GM18507 (cell line): Measurements from ENCODE around the gene C21orf58.

Source experiments
- DNase-seq: peaks from one replicate; pipeline ENCODE4 v3.0.0; 2011; ENCODE audit warnings: low read depth; ENCODE audit not compliant: insufficient read length; ENCODE audit errors: extremely low spot score
- FAIRE-seq: peaks from 2 replicates; lab custom pipeline; 2011; peaks lifted over from hg19 to GRCh38; lab: Jason Lieb, UNC

Gene C21orf58

DNA sequence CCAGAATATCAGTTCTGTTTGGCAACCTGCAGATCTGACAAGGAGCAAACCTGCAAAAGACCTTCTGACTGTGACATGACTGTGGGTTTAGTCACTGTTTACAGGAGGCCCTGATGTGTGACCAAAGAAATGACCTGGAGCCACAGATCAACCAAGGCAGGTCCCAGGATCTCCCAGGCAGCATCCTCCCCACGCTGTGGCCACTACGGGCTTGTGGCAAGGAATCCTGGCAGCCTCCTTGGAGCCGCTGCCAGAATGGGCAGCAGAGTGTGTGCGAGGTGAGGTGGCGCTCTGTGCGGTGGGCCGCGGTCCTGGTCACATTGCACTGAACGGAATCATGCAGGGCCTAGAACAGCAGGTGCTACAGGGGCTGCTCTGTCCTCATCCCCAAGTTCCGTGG, 54.2 kb downstream of the C21orf58 start:
- DNase-seq (no peak), FAIRE-seq (no peak)

DNA sequence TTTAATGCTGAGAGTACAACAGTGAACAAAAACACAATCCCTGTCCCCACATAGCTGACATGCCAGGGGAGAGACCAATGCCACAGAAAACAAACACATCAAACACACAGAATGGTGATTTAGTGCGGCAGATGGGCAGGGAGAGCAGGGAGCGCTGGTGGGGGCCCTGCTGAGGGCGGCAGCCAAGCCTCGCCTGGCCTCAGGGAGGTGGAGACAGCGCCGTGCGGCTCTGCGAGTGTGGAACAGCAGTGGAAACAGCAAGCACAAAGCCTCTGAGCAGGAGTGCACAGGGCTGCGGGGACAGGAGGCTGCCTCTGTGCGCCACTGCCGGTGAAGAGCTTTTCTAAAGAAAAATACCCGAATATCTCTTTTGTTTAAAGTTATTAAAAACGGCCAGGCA, 55.3 kb downstream of the C21orf58 start:
- no peak for FAIRE-seq
- no peak for DNase-seq

DNA sequence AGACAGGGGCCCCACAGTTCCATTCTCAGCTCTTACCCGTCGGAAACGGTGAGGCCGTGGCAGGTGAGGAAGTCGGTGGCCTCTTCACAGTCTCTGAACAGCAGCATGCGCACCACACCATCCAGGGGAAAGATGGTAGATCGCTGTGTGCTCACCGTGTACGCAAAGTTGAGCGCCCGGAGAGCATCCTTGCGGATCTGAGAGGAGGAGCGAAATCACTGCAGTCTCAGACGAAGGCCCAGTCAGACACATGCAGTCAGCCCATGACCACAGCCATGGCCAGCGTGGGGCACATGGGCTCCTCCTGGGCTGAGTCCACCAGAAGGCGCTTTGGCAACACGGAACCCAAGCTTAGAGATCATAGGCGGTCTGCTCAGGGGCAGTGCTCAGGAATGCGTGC, 56.7 kb downstream of the C21orf58 start:
- FAIRE-seq, result no peak
- DNase-seq, result no peak

DNA sequence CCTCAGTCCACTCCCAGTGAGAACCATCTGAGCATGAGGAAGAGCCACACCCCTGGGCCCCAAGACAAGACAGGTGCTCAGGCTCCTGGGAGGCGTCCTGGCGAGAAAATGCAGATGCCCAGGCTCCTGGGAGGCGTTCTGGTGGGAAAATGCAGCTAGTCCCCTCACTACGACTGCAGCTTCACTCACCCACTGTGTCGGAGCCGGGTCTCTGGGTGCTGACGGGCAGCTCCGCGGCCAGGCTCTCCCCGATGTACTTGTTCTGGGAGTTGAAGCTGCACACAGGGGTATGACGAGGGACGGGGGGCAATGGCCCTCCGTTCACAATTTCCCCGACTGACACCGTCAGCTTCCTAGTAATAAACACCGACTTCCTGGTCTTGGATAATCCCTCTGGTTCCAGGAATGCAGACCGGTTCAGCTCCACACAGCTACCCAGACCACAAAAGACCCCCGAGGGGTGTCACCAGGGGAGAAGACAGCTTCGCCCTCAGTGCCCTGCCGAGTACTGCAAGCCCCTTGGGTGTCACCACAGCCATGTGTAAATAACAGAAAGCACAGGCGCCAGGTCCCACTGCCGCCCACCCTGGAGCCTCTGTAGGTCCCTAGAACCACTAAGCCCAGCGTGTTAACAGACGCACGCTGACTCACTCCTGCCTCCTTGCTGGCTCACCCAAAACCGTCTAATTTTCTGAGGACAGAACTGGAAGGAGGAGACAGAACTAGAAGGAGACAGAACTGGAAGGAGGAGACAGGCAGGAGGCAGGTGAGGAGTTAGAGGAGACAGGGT, 57.7 kb downstream of the C21orf58 start:
- no peak for DNase-seq
- FAIRE-seq, result no peak

DNA sequence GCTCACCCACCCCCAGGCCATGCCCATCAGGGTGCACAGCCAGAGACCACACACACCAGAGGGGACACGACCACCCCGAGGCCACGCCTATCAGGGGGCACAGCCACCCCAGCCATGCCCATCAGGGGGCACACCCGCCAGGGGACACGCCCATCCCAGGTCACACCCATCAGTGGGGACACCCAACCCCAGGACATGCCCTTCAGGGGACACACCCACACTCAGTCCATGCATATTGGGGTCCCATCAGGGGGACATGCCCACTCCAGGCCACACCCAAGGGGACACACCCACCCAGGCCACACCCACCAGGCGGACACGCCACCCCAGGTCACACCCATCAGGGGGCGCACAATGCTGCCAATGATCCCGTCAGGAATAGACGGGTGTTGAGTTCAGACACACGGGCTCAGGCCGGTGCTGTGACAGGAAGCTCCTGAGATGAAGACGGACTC, 59.0 kb downstream of the C21orf58 start:
- no peak for DNase-seq
- no peak for FAIRE-seq

DNA sequence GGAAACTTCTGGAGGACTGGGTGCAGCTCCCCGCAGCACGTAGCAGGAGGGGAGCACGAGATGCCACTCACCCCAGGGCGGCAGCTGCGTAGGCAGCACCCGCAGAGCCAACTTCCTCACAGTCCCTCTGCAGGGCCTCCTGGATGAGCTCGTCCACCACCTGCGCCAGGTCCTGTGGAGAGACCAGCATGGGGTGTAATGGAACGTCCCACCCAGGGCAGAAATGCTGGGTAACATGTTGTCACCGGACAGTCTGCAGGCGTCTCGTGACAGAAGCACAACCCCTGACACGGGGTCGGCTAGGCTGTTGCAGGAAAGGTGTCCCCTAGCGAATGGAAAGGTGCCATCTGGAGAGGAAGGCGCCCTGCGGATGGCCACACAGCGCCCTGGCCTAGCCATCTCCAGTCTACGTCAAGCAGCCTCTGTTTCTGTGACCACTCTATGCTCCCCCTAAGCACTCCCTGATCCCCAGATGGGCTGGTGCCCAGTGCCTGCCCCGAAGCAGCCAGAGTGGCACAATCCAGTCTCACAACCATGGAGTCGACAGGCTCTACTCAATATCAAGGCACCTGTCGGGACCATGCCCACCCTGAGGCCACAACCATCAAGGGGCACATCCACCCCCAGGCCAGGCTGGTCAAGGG, 59.5 kb downstream of the C21orf58 start:
- no peak for DNase-seq
- FAIRE-seq, result no peak

DNA sequence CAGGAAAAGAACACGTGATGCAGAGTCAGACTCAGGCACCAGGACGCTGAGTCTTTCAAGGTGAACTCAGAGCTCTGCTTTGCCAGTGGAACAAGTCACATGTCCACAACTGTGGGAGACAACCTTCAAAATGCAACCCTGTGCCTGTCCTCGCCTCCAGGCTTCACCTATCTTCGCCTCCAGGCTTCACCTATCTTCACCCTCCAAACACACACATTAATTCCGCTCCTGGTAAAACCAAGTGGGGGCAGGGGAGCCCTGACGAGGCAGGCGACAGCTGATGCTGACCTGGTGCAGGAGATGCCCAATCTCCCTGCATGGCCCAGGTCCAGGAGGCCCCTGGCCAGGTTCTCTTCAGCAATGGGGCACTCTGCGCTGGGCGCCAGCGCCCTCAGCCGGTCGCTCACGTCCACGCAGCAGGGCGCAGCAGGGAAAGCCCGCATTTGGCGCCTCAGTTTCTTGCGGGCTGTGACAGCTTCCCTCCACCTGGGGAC, 67.1 kb downstream of the C21orf58 start:
- FAIRE-seq, result no peak
- no peak for DNase-seq

DNA sequence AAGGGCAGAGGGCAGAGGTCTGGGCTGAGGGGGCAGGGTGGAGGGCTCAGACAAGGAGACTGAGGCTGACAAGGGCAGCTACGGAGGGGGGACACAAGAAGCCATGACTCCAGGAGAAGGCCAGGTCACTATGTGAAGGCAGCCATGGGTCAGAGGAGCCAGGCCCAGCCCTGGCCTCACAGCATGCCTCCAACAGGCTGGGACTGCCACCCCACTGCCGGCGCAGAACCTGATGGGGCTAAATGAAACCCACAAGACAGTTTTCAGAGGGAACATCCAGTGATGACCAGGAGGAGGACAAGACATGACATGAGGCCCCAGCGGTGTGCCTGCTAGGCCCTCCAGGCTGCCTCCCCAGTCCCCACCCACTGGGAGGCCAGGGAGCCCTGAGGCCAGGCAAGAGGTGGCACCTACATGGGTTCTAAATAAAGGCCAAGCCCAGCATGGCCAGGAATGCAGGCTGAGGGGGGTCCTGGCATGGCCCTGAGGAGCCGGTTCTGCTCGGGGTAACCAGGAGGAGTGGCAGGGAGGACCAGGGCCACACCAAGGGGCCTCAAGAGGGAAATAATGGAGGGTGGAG, 67.8 kb downstream of the C21orf58 start:
- DNase-seq, result no peak
- FAIRE-seq, result no peak

DNA sequence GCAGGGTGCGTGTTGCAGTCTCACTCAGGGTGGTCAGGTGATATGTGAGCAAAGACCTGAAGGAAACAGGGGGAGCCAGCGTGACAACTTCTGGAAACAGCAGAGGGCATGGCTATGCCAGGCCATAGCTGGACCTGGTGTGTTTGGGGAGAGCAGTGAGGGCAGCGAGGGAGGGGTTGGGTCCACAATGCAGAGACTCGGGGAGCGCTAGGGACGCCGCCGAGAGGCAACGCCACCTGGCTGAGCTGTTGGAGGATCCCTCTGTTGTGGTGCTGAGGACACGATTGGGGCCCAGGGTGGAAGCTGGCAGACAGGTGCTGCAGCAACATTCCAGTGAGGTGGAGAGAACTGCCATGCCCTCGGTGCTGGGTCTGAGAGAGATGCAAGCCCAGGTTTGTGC, 68.5 kb downstream of the C21orf58 start:
- no peak for DNase-seq
- FAIRE-seq, result no peak

DNA sequence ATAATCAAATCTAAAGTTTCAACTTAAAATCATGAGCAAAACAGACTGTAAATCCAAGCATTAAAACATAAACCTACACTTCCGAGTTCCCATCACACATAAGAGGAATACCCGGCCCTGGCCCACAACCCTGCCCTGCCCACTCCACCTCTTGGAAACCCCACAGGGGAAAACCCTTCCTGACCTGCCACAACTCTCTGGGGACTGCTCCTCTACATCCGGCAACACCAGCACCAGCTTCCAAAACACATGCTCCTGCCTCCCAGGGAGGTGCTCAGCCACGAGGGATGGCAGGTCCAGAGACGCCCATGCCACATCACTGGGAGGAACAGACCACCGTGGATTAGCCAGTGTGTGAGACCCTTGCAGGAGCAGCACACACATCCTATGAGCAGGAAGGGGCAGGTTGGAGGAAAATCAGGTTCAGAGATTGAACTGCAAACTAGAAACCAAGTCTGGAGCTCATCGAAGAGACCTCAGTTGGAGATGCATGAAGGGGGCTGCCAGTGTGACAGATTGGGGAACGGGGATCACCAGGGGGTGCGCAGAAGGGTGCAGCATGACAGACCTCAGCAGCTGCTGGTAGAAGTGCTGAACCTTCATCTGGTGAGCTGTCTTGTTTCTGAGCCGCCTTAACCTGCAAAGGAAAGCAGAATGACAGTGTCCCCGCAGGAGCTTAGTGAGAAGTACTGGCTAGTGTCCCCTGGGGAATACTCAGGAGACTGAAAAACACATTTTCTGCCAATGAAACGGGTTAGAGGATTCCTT, 69.3 kb downstream of the C21orf58 start:
- peak; percentile 44 for DNase-seq
- peak; percentile 61 for FAIRE-seq

DNA sequence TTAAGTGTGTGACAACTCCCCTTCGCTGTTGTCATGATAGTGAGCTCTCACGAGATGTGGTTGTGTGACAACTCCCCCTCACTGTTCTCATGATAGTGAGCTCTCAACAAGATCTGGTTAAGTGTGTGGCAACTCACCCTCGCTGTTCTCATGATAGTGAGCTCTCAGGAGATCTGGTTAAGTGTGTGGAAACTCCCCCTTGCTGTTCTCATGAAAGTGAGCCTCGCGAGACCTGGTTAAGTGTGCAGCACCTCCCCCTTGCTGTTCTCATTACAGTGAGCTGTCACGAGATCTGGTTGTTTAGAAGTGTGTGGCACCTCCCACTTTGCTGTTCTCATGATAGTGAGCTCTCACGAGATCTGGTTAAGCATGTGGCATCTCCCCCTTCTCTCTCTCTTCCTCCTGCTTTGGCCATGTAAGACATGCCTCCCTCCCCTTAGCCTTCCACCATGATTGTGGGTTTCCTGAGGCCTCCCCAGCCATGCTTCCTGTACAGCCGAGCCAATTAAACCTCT, 70.0 kb downstream of the C21orf58 start:
- DNase-seq (no peak), FAIRE-seq (peak; percentile 84)

DNA sequence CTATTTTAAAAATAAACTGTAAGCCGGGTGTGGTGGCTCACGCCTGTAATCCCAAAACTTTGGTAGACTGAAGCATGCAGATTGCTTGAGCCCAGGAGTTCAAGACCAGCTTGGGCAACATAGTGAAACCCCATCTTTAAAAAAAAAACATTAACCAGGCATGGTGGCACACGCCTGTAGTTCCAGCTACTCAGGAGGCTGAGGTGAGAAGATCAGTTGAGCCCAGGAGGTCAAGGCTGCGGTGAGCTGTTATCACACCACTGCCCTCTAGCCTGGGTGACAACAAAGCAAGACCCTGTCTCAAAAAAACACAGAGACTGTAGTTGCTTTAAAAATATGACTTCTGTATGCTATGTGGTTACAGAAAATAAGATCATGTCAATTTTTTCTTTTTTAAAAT, 70.8 kb downstream of the C21orf58 start:
- DNase-seq (no peak), FAIRE-seq (no peak)
